Adrenal gland (tissue), 12 donors: ENCODE measurements around the gene PLCB1. TPM values are rescaled to one million over a fixed set of nuclear protein-coding genes. Genes with fewer than 3 reads are reported as not detected.
A peak's percentile ranks its signal among the peaks of the same experiment; 100 is the strongest.

ENCODE experiments used
- DNase-seq, 7 donors: peaks; one replicate each; pipeline ENCODE4 v3.0.0-alpha.2; 2019 to 2020
- H3K27ac ChIP-seq, 5 donors: fragments of 200-600 bp; sonication (generic) in 4 of 5; 1 replicate in 3 of 5; 2 replicates in 2 of 5; pipeline versions ENCODE4 v1.5.1 to v1.8.0; 2016 to 2020; ENCODE audit warnings: mild to moderate bottlenecking in 1 of 5
- H3K27me3 ChIP-seq: fragments of 200-600 bp; 2 replicates; pipeline ENCODE4 v1.8.0; 2021
- H3K36me3 ChIP-seq, 2 donors: fragments of 200-600 bp; replicated peaks in 1 of 2; 1 replicate in 1 of 2; 2 replicates in 1 of 2; pipeline versions ENCODE4 v1.5.1 to v1.8.0; 2018 to 2022
- H3K4me1 ChIP-seq, 2 donors: fragments of 200-600 bp; replicated peaks in 1 of 2; 1 replicate in 1 of 2; 2 replicates in 1 of 2; pipeline versions ENCODE4 v1.5.1 to v1.8.0; 2018 to 2021
- H3K4me3 ChIP-seq, 4 donors: fragments of 200-600 bp; sonication (generic) in 3 of 4; one replicate each; pipeline ENCODE4 v1.5.1; 2016 to 2018
- H3K9me3 ChIP-seq, 3 donors: fragments of 200-600 bp; sonication (generic) in 1 of 3; replicated peaks in 1 of 3; 1 replicate in 2 of 3; 2 replicates in 1 of 3; pipeline versions ENCODE4 v1.5.1 to v1.8.0; 2016 to 2021
- CTCF ChIP-seq, 6 experiments: fragments of 450-650 bp in 4 of 6; fragments of 200-600 bp in 2 of 6; sonication (generic) in 1 of 6; IDR thresholded peaks; 1 replicate in 5 of 6; 2 replicates in 1 of 6; pipeline versions ENCODE4 v1.5.1 to v1.8.0; 2016 to 2021; ENCODE audit warnings: antibody characterized with exemption in 6 of 6, mild to moderate bottlenecking in 2 of 6, moderate library complexity in 1 of 6
- POLR2A ChIP-seq, 2 donors: fragments of 450-650 bp; IDR thresholded peaks; one replicate each; pipeline ENCODE4 v1.6.1; 2017; ENCODE audit warnings: antibody characterized with exemption in 2 of 2, mild to moderate bottlenecking in 2 of 2, moderate library complexity in 1 of 2
- WGBS, 4 donors: extraction: QIAGEN DNeasy Blood & Tissue Kit in 2 of 4; methylation state at CpG; one replicate each; pipeline versions ENCODE4 v1.1.5 to v1.1.7; 2013 to 2017; 5-methylcytosine and 5-hydroxymethylcytosine counted together
- intact Hi-C, 2 donors: fragments of 100-400 bp; cut with DNase I; formaldehyde crosslinking; loops; one replicate each; pipeline versions ENCODE4 v1.14.1 to v1.15.0; 2022 to 2023
- polyA plus RNA-seq, 3 donors: library from polyadenylated mRNA; stranded (reverse); fragments of 200-250 nt in 2 of 3; fragments of 350-450 nt in 1 of 3; fragmentation: Illumina TruSeq in 1 of 3; extraction: RNeasy Lipid Tissue Mini Kit (QIAGEN cat#74804) in 1 of 3; gene quantifications; one replicate each; pipeline ENCODE4 v1.2.3, GENCODE V29; 2013 to 2014
- total RNA-seq, 9 donors: library from RNA; depleted of rRNA in 4 of 9; stranded (reverse); fragments of >200 nt in 4 of 9; fragments of 120-200 nt in 1 of 9; fragmentation: NEBNext Ultra II Directional in 1 of 9; extraction: Animal tissue kit (Norgen Biotek cat#: 25700) in 1 of 9; gene quantifications; one replicate each; pipeline versions ENCODE4 v1.1.0 to v1.2.4, GENCODE V29; 2013 to 2023
- donor health status: healthy with polysubstance abuse.
- donor health status: Bipolar disorder and iron deficiency.
- donor health status: DM: yes; HTN: yes; CAD: no.
- donor health status: DM: no; HTN: no; CAD: no.
- donor health status: DM: no; HTN: no; CAD: no.
- donor health status: DM: yes; HTN: yes; CAD: no.

Gene PLCB1
- total and polyA plus RNA-seq, 12 donors = 7.7 to 56.6 (median 27.9) TPM

GRCh38 chr20:8404912-8405635 is 273.0 kb downstream of the PLCB1 start:
- no peaks in the 10 kb centered on the region for H3K9me3 ChIP-seq
- H3K4me3 ChIP-seq = no peak overlapping the region
- intact Hi-C loops = no loop called here
- TF ChIP-seq CTCF (IDR thresholded peaks at IDR 0.05) = no peak
- TF ChIP-seq POLR2A (IDR thresholded peaks at IDR 0.05) = no peak
- H3K36me3 ChIP-seq = no peaks in the 10 kb centered on the region
- 55 to 76% (median 59%) methylated on average over 6 of the region's 6 CpGs for WGBS, 4 donors
- H3K27me3 ChIP-seq = no peaks in the 10 kb centered on the region
- H3K27ac ChIP-seq = no peak overlapping the region
- peaks cover 0 to 20% of the 10 kb centered on the region in 2 donors for H3K4me1 ChIP-seq
- DNase-seq = peak in 2 of 7 donors; percentile 23 to 39

- WGBS, 4 donors = 59 to 72% (median 68%) methylated on average over 1 of the region's 1 CpG
- Histone ChIP-seq H3K27me3 (no peaks in the 10 kb centered on the region), H3K27ac (no peak overlapping the region), H3K9me3 (no peaks in the 10 kb centered on the region), H3K4me3 (peak overlapping the region in 1 of 4 donors; percentile 1), H3K36me3 (no peaks in the 10 kb centered on the region), H3K4me1 (peaks cover 0 to 10% of the 10 kb centered on the region in 2 donors)
- TF ChIP-seq CTCF (IDR thresholded peaks at IDR 0.05) = no peak
- no peak for TF ChIP-seq POLR2A (IDR thresholded peaks at IDR 0.05)
- intact Hi-C loops = no loop called here
- DNase-seq = no peak
Observed at GRCh38 chr20:8406391-8406790, 274.3 kb downstream of the PLCB1 start.

- no peak overlapping the region for H3K27ac ChIP-seq
- H3K9me3 ChIP-seq = no peaks in the 10 kb centered on the region
- no peak for DNase-seq
- H3K4me1 ChIP-seq = peaks cover 0 to 7% of the 10 kb centered on the region in 2 donors
- H3K4me3 ChIP-seq = no peak overlapping the region
- intact Hi-C loops = no loop called here
- TF ChIP-seq CTCF (IDR thresholded peaks at IDR 0.05) (no peak), POLR2A (IDR thresholded peaks at IDR 0.05) (no peak)
- 71 to 89% (median 83%) methylated on average over 4 of the region's 4 CpGs for WGBS, 4 donors
- H3K27me3 ChIP-seq = no peaks in the 10 kb centered on the region
- no peaks in the 10 kb centered on the region for H3K36me3 ChIP-seq
Observed at GRCh38 chr20:8408587-8409307, 276.7 kb downstream of the PLCB1 start.

GRCh38 chr20:8413691-8414090 is 281.6 kb downstream of the PLCB1 start:
- Histone ChIP-seq H3K27ac (no peak overlapping the region), H3K4me3 (no peak overlapping the region), H3K36me3 (no peaks in the 10 kb centered on the region), H3K27me3 (no peaks in the 10 kb centered on the region), H3K4me1 (peaks cover 6 to 13% of the 10 kb centered on the region in 2 donors), H3K9me3 (no peaks in the 10 kb centered on the region)
- DNase-seq = no peak
- intact Hi-C loops = no loop called here
- WGBS, 4 donors = 87 to 95% (median 92%) methylated on average over 2 of the region's 2 CpGs
- no peak for TF ChIP-seq CTCF (IDR thresholded peaks at IDR 0.05)
- no peak for TF ChIP-seq POLR2A (IDR thresholded peaks at IDR 0.05)
